Liver (tissue), 9 donors: Measurements from ENCODE around the gene SEMA5A. TPM values are rescaled to one million over a fixed set of nuclear protein-coding genes. Genes with fewer than 3 reads are reported as not detected.

Experiments used
- DNase-seq: peaks from one replicate; pipeline ENCODE4 v3.0.0-alpha.2; 2017; ENCODE audit warnings: low spot score
- H3K27ac ChIP-seq, 2 donors: one replicate each; pipeline ENCODE4 v1.7.0; 2013; ENCODE audit warnings: inconsistent platforms in 2 of 2, low read length in 2 of 2, control low read depth in 1 of 2, low read depth in 1 of 2, mild to moderate bottlenecking in 1 of 2
- H3K27me3 ChIP-seq, 4 donors: one replicate each; pipeline versions ENCODE4 v1.6.1 to v1.7.0; 2013; ENCODE audit warnings: low read length in 3 of 4, inconsistent platforms in 1 of 4, mild to moderate bottlenecking in 1 of 4, moderate library complexity in 1 of 4; ENCODE audit not compliant: control insufficient read depth in 4 of 4, insufficient read depth in 4 of 4
- H3K36me3 ChIP-seq, 4 donors: one replicate each; pipeline versions ENCODE4 v1.6.1 to v1.7.0; 2013; ENCODE audit warnings: low read length in 3 of 4, mild to moderate bottlenecking in 3 of 4, low read depth in 1 of 4, moderate library complexity in 1 of 4; ENCODE audit not compliant: control insufficient read depth in 4 of 4, insufficient read depth in 3 of 4
- H3K4me1 ChIP-seq, 4 donors: one replicate each; pipeline versions ENCODE4 v1.6.1 to v1.7.0; 2013; ENCODE audit warnings: low read length in 3 of 4, mild to moderate bottlenecking in 3 of 4, moderate library complexity in 1 of 4; ENCODE audit not compliant: control insufficient read depth in 4 of 4, insufficient read depth in 4 of 4
- H3K4me3 ChIP-seq, 3 donors: one replicate each; pipeline versions ENCODE4 v1.6.1 to v1.7.0; 2013; ENCODE audit warnings: low read length in 3 of 3, control low read depth in 1 of 3, low read depth in 1 of 3, mild to moderate bottlenecking in 1 of 3
- H3K9ac ChIP-seq, 2 donors: one replicate each; pipeline ENCODE4 v1.7.0; 2013; ENCODE audit warnings: low read length in 2 of 2, mild to moderate bottlenecking in 2 of 2, moderate library complexity in 2 of 2, control low read depth in 1 of 2, low read depth in 1 of 2
- H3K9me3 ChIP-seq, 4 donors: one replicate each; pipeline versions ENCODE4 v1.6.1 to v1.7.0; 2013; ENCODE audit warnings: low read length in 3 of 4; ENCODE audit not compliant: control insufficient read depth in 4 of 4
- EGR1 ChIP-seq, 2 donors: IDR thresholded peaks; 2 replicates each; pipeline ENCODE4 v1.6.1; 2016 to 2018; ENCODE audit warnings: antibody characterized with exemption in 2 of 2, low read depth in 2 of 2
- FOXA2 ChIP-seq: IDR thresholded peaks from 2 replicates; pipeline ENCODE4 v1.6.1; 2016; ENCODE audit warnings: antibody characterized with exemption
- GABPA ChIP-seq, 2 donors: IDR thresholded peaks in 1 of 2; conservative IDR thresholded peaks in 1 of 2; 2 replicates each; pipeline ENCODE4 v1.6.1; 2016; ENCODE audit warnings: antibody characterized with exemption in 2 of 2, mild to moderate bottlenecking in 1 of 2, moderate library complexity in 1 of 2
- HNF4A ChIP-seq, 2 donors: conservative IDR thresholded peaks; 2 replicates each; pipeline ENCODE4 v1.6.1; 2016; ENCODE audit warnings: antibody characterized with exemption in 2 of 2, mild to moderate bottlenecking in 2 of 2
- HNF4G ChIP-seq: IDR thresholded peaks from 2 replicates; pipeline ENCODE4 v1.6.1; 2016; ENCODE audit warnings: antibody characterized with exemption
- JUND ChIP-seq, 2 donors: IDR thresholded peaks; 2 replicates each; pipeline ENCODE4 v1.6.1; 2016; ENCODE audit warnings: antibody characterized with exemption in 2 of 2
- NR2F2 ChIP-seq: IDR thresholded peaks from 2 replicates; pipeline ENCODE4 v1.6.1; 2016; ENCODE audit warnings: antibody characterized with exemption
- RAD21 ChIP-seq, 2 donors: IDR thresholded peaks; 2 replicates each; pipeline ENCODE4 v1.6.1; 2016; ENCODE audit warnings: antibody characterized with exemption in 2 of 2, mild to moderate bottlenecking in 2 of 2
- REST ChIP-seq: IDR thresholded peaks from 2 replicates; pipeline ENCODE4 v1.6.1; 2016; ENCODE audit warnings: antibody characterized with exemption, mild to moderate bottlenecking
- RXRA ChIP-seq, 2 donors: IDR thresholded peaks; 2 replicates each; pipeline ENCODE4 v1.6.1; 2017 to 2018; ENCODE audit warnings: antibody characterized with exemption in 2 of 2, mild to moderate bottlenecking in 1 of 2
- SP1 ChIP-seq: IDR thresholded peaks from 2 replicates; pipeline ENCODE4 v1.6.1; 2018; ENCODE audit warnings: antibody characterized with exemption, mild to moderate bottlenecking
- TAF1 ChIP-seq: conservative IDR thresholded peaks from 2 replicates; pipeline ENCODE4 v1.6.1; 2016; ENCODE audit warnings: antibody characterized with exemption, mild to moderate bottlenecking
- YY1 ChIP-seq: IDR thresholded peaks from 2 replicates; pipeline ENCODE4 v1.6.1; 2016; ENCODE audit warnings: antibody characterized with exemption, mild to moderate bottlenecking
- WGBS: extraction: QIAGEN DNeasy Blood & Tissue Kit; methylation state at CpG from one replicate; pipeline ENCODE4 v1.1.7; 2013; 5-methylcytosine and 5-hydroxymethylcytosine counted together
- polyA plus RNA-seq, 2 donors: library from polyadenylated mRNA; stranded (reverse) in 1 of 2; unstranded in 1 of 2; fragments of 200-250 nt in 1 of 2; fragments of >200 nt in 1 of 2; fragmentation: Nextera tagmentation in 1 of 2; extraction: Ambion mirVana in 1 of 2; gene quantifications; one replicate each; pipeline versions ENCODE4 v1.2.1 to v1.2.3, GENCODE V29; 2013 to 2015
- total RNA-seq, 2 donors: library from RNA; depleted of rRNA; stranded (reverse); fragments of >200 nt; gene quantifications; one replicate each; pipeline ENCODE4 v1.2.3, GENCODE V29; 2014
- TF ChIP-seq, protein P1 (sequence below): IDR thresholded peaks from 2 replicates; pipeline ENCODE4 v1.6.1; 2016; ENCODE audit warnings: antibody characterized with exemption
- TF ChIP-seq, protein P2 (sequence below): IDR thresholded peaks from 2 replicates; pipeline ENCODE4 v1.6.1; 2016; ENCODE audit warnings: antibody characterized with exemption
- TF ChIP-seq, protein P3 (sequence below): IDR thresholded peaks from 2 replicates; pipeline ENCODE4 v1.6.1; 2016; ENCODE audit warnings: antibody characterized with exemption
- donor health status: healthy.
- donor health status: healthy.
- donor health status: healthy.
- donor health status: healthy.
- donor health status: healthy.

SEMA5A gene
- total and polyA plus RNA-seq, 4 donors: 1.1 to 5.8 (median 3.2) TPM

GRCh38 chr5:9394221-9394620 is 151.7 kb downstream of the SEMA5A start (continued):
- TF ChIP-seq REST: no peak
- TF ChIP-seq GABPA (IDR thresholded peaks at IDR 0.05 in 1 of 2, conservative IDR thresholded peaks at IDR 0.05 in 1 of 2): no peak
- TF ChIP-seq, protein P1, sequence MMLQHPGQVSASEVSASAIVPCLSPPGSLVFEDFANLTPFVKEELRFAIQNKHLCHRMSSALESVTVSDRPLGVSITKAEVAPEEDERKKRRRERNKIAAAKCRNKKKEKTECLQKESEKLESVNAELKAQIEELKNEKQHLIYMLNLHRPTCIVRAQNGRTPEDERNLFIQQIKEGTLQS: no peak
- TF ChIP-seq NR2F2: no peak
- no peak for TF ChIP-seq TAF1
- no peak for TF ChIP-seq HNF4A (conservative IDR thresholded peaks at IDR 0.05)
- TF ChIP-seq, protein P2, sequence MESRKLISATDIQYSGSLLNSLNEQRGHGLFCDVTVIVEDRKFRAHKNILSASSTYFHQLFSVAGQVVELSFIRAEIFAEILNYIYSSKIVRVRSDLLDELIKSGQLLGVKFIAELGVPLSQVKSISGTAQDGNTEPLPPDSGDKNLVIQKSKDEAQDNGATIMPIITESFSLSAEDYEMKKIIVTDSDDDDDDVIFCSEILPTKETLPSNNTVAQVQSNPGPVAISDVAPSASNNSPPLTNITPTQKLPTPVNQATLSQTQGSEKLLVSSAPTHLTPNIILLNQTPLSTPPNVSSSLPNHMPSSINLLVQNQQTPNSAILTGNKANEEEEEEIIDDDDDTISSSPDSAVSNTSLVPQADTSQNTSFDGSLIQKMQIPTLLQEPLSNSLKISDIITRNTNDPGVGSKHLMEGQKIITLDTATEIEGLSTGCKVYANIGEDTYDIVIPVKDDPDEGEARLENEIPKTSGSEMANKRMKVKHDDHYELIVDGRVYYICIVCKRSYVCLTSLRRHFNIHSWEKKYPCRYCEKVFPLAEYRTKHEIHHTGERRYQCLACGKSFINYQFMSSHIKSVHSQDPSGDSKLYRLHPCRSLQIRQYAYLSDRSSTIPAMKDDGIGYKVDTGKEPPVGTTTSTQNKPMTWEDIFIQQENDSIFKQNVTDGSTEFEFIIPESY: no peak
- TF ChIP-seq RXRA (IDR thresholded peaks at IDR 0.05): no peak
- no peak for TF ChIP-seq HNF4G

GRCh38 chr5:9392625-9393024 is 153.2 kb downstream of the SEMA5A start:
- no peaks in the 10 kb centered on the region for H3K36me3 ChIP-seq
- H3K9me3 ChIP-seq: no peaks in the 10 kb centered on the region
- 94% methylated on average over 1 of the region's 1 CpG for WGBS
- peaks cover 0 to 13% (median 3%) of the 10 kb centered on the region in 4 donors for H3K4me1 ChIP-seq
- DNase-seq: no peak
- TF ChIP-seq TAF1 (no peak), FOXA2 (no peak), HNF4G (no peak), SP1 (no peak), HNF4A (conservative IDR thresholded peaks at IDR 0.05) (no peak), GABPA (IDR thresholded peaks at IDR 0.05 in 1 of 2, conservative IDR thresholded peaks at IDR 0.05 in 1 of 2) (no peak), YY1 (no peak), NR2F2 (no peak)
- TF ChIP-seq, protein P3, sequence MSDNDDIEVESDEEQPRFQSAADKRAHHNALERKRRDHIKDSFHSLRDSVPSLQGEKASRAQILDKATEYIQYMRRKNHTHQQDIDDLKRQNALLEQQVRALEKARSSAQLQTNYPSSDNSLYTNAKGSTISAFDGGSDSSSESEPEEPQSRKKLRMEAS: no peak
- TF ChIP-seq, protein P1: no peak
- H3K4me3 ChIP-seq: no peak overlapping the region
- H3K27me3 ChIP-seq: no peaks in the 10 kb centered on the region
- H3K9ac ChIP-seq: no peak overlapping the region
- no peak overlapping the region for H3K27ac ChIP-seq

- DNase-seq: no peak
- H3K36me3 ChIP-seq: no peaks in the 10 kb centered on the region
- 46% methylated on average over 4 of the region's 4 CpGs for WGBS
Observed at GRCh38 chr5:9391080-9391479, 154.8 kb downstream of the SEMA5A start.

More at GRCh38 chr5:9391080-9391479, 154.8 kb downstream of the SEMA5A start:
- Histone ChIP-seq H3K9me3 (no peaks in the 10 kb centered on the region), H3K4me1 (peaks cover 0 to 13% (median 3%) of the 10 kb centered on the region in 4 donors), H3K9ac (no peak overlapping the region), H3K27me3 (no peaks in the 10 kb centered on the region), H3K4me3 (no peak overlapping the region), H3K27ac (no peak overlapping the region)
- TF ChIP-seq EGR1 (IDR thresholded peaks at IDR 0.05; ENCODE audit: low read depth in 2 of 2): peak in 1 of 2 donors; percentile 6
- TF ChIP-seq, protein P1: peak; percentile 51
- TF ChIP-seq, protein P3: no peak
- no peak for TF ChIP-seq GABPA (IDR thresholded peaks at IDR 0.05 in 1 of 2, conservative IDR thresholded peaks at IDR 0.05 in 1 of 2)
- TF ChIP-seq NR2F2: no peak
- TF ChIP-seq FOXA2: no peak
- TF ChIP-seq SP1: peak; percentile 34
- peak; percentile 80 to 90 for TF ChIP-seq RXRA (IDR thresholded peaks at IDR 0.05)
- TF ChIP-seq JUND (IDR thresholded peaks at IDR 0.05): no peak
- TF ChIP-seq REST: no peak
- TF ChIP-seq HNF4A (conservative IDR thresholded peaks at IDR 0.05): peak; percentile 74 to 78
- peak in 1 of 2 donors; percentile 7 for TF ChIP-seq RAD21 (IDR thresholded peaks at IDR 0.05)
- no peak for TF ChIP-seq TAF1
